ENCODE results near the gene CSTF1.

DNA sequence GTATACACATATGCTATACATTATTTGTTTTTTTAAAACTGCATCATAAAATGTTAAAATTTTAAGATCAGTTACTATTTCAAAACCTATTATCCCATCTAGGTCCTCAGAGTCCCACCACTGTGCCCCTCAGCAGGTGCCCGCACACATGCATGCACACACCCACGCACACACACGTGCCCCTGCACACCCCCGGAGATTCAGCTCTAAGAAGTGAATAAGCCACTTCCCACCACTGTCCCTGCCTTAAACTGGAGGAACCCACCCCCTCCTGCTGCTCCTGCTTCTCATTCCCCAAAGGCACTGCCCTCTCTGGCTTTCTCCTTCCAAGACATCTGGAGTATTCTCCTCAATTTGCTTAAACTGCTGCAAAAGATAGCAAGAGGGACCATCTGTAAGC is 39.1 kb upstream of the CSTF1 start:
- TF ChIP-seq FOXK2 (IDR thresholded peaks at IDR 0.05) = no peak
- no peak for TF ChIP-seq SP1 (IDR thresholded peaks at IDR 0.05)
- TF ChIP-seq LEF1 (IDR thresholded peaks at IDR 0.05; ENCODE audit: borderline replicate concordance) = no peak
- TF ChIP-seq SUZ12 (IDR thresholded peaks at IDR 0.05) = no peak
- TF ChIP-seq, protein P1, sequence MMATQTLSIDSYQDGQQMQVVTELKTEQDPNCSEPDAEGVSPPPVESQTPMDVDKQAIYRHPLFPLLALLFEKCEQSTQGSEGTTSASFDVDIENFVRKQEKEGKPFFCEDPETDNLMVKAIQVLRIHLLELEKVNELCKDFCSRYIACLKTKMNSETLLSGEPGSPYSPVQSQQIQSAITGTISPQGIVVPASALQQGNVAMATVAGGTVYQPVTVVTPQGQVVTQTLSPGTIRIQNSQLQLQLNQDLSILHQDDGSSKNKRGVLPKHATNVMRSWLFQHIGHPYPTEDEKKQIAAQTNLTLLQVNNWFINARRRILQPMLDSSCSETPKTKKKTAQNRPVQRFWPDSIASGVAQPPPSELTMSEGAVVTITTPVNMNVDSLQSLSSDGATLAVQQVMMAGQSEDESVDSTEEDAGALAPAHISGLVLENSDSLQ (IDR thresholded peaks at IDR 0.05) = no peak
- no peak for TF ChIP-seq ZNF384 (IDR thresholded peaks at IDR 0.05)
- TF ChIP-seq BHLHE40 (IDR thresholded peaks at IDR 0.05; ENCODE audit: borderline replicate concordance) = no peak
- no peak for TF ChIP-seq FOXM1 (IDR thresholded peaks at IDR 0.05; ENCODE audit: borderline replicate concordance)
- TF ChIP-seq L3MBTL2 (conservative IDR thresholded peaks at IDR 0.05) = no peak

Measured in HEK293T (cell line).